GM23248 (cell line): Measurements from ENCODE around the gene UNC93B1.

Experiments
- EZH2 ChIP-seq: fragments of 200-600 bp; sonication (generic); IDR thresholded peaks from 2 replicates; pipeline ENCODE4 v1.6.1; 2018; ENCODE audit warnings: antibody characterized with exemption, mild to moderate bottlenecking; ENCODE audit not compliant: insufficient read depth, poor library complexity, severe bottlenecking
- EZH2phosphoT487 ChIP-seq: fragments of 200-600 bp; sonication (generic); IDR thresholded peaks from 2 replicates; pipeline ENCODE4 v1.6.1; 2018; ENCODE audit warnings: antibody characterized with exemption, moderate library complexity, mild to moderate bottlenecking, low read depth; ENCODE audit not compliant: insufficient read depth

- TF ChIP-seq EZH2: no peak
- TF ChIP-seq EZH2phosphoT487: no peak
Measured at GRCh38 chr11:67998150-67999045, 5.5 kb downstream of the UNC93B1 start.
